CD4-positive, alpha-beta T cell (primary cell): ENCODE data around the gene RAPGEF2. TPM values are rescaled to one million over a fixed set of nuclear protein-coding genes. Genes with fewer than 3 reads are reported as not detected.

Source experiments
- ATAC-seq: fragments of 200-7000 bp; cut with Tn5 transposase; one replicate; pipeline ENCODE4 v1.10.0; 2022; ENCODE audit warnings: mild to moderate bottlenecking; ENCODE audit not compliant: poor library complexity
- CTCF ChIA-PET: fragments of 350-600 bp; sonication (Branson Sonifier 250); formaldehyde crosslinking; loops from one replicate; lab custom pipeline; 2021; ENCODE audit warnings: antibody characterized with exemption, inconsistent platforms; lab: Charles Lee
- POLR2A ChIA-PET: fragments of 350-600 bp; sonication (Branson Sonifier 250); formaldehyde crosslinking; loops from one replicate; lab custom pipeline; 2021; ENCODE audit warnings: antibody characterized with exemption, inconsistent platforms; lab: Charles Lee
- DNase-seq, 14 experiments: peaks; one replicate each; pipeline ENCODE4 v3.0.0-alpha.2; 2013 to 2020; ENCODE audit warnings: mixed read lengths in 2 of 14
- H3K27ac ChIP-seq, 2 donors: one replicate each; pipeline versions ENCODE4 v1.5.1 to v1.7.0; 2013; ENCODE audit warnings: low read length in 2 of 2, low read depth in 1 of 2, mild to moderate bottlenecking in 1 of 2
- H3K27me3 ChIP-seq, 2 experiments: 1 replicate in 1 of 2; 2 replicates in 1 of 2; pipeline versions ENCODE4 v1.6.1 to v1.7.0; 2013; ENCODE audit warnings: low read length in 2 of 2, control low read depth in 1 of 2, mild to moderate bottlenecking in 1 of 2, moderate library complexity in 1 of 2; ENCODE audit not compliant: insufficient read depth in 2 of 2, control insufficient read depth in 1 of 2
- H3K36me3 ChIP-seq: one replicate; pipeline ENCODE4 v1.6.1; 2013; ENCODE audit warnings: low read length, control low read depth; ENCODE audit not compliant: insufficient read depth
- H3K4me1 ChIP-seq: one replicate; pipeline ENCODE4 v1.6.1; 2013; ENCODE audit warnings: low read length, control low read depth; ENCODE audit not compliant: insufficient read depth
- H3K4me3 ChIP-seq: one replicate; pipeline ENCODE4 v1.5.1; 2013; ENCODE audit warnings: mild to moderate bottlenecking, low read length, moderate library complexity
- H3K9me3 ChIP-seq, 2 experiments: 1 replicate in 1 of 2; 2 replicates in 1 of 2; pipeline versions ENCODE4 v1.6.1 to v1.7.0; 2013; ENCODE audit warnings: low read length in 2 of 2, mild to moderate bottlenecking in 2 of 2, control low read depth in 1 of 2, moderate library complexity in 1 of 2; ENCODE audit not compliant: control insufficient read depth in 1 of 2, insufficient read depth in 1 of 2
- H3K27ac Mint-ChIP-seq: one replicate; pipeline ENCODE4 v1.8.0; 2020; ENCODE audit warnings: mixed read lengths
- H3K27me3 Mint-ChIP-seq: one replicate; pipeline ENCODE4 v1.8.0; 2021; ENCODE audit warnings: mixed read lengths
- H3K36me3 Mint-ChIP-seq: one replicate; pipeline ENCODE4 v1.8.0; 2021; ENCODE audit warnings: low read depth, mixed read lengths
- H3K4me1 Mint-ChIP-seq: one replicate; pipeline ENCODE4 v1.8.0; 2021; ENCODE audit warnings: low read depth, mixed read lengths
- H3K4me3 Mint-ChIP-seq: one replicate; pipeline ENCODE4 v1.8.0; 2020; ENCODE audit warnings: mild to moderate bottlenecking, mixed read lengths
- H3K9me3 Mint-ChIP-seq: one replicate; pipeline ENCODE4 v1.8.0; 2020; ENCODE audit warnings: mixed read lengths
- intact Hi-C, 2 experiments: fragments of 100-400 bp; cut with DNase I in 1 of 2; cut with micrococcal nuclease in 1 of 2; formaldehyde crosslinking; loops; one replicate each; pipeline versions ENCODE4 v1.15.1 to v1.9.0; 2023 to 2025; cut with DNase I, micrococcal nuclease
- total RNA-seq, 174 experiments: library from RNA in 2 of 174; stranded (reverse) in 2 of 174; gene quantifications; one replicate each; pipeline ENCODE4 v1.2.3 and lab custom pipeline; 2021 to 2026
- TF ChIP-seq, protein P1 (sequence below): fragments of 200-600 bp; IDR thresholded peaks from one replicate; pipeline ENCODE4 v1.8.0; 2022; ENCODE audit warnings: antibody characterized with exemption, mild to moderate bottlenecking

Gene RAPGEF2
- total RNA-seq, 2 experiments from 2014 or later: 25.6 to 26.4 TPM

DNA sequence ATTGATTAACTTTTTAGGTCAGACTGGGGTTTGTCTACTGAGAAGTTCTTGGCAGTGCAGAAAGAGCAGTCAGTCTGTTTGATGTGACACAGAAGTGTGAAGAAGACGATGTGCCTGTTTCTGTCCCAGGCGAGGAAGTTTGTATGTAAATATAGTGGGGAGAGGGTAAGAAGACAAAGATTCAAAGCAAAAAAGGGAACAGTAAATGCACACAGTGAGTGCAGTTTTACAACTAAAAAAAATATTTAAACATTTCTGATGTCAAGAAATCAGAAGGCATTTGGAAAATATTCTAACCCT, 264.9 kb downstream of the RAPGEF2 start:
- no peaks in the 10 kb centered on the region for H3K36me3 Mint-ChIP-seq
- no peak overlapping the region for H3K27ac Mint-ChIP-seq
- H3K4me1 Mint-ChIP-seq: no peaks in the 10 kb centered on the region
- TF ChIP-seq, protein P1, sequence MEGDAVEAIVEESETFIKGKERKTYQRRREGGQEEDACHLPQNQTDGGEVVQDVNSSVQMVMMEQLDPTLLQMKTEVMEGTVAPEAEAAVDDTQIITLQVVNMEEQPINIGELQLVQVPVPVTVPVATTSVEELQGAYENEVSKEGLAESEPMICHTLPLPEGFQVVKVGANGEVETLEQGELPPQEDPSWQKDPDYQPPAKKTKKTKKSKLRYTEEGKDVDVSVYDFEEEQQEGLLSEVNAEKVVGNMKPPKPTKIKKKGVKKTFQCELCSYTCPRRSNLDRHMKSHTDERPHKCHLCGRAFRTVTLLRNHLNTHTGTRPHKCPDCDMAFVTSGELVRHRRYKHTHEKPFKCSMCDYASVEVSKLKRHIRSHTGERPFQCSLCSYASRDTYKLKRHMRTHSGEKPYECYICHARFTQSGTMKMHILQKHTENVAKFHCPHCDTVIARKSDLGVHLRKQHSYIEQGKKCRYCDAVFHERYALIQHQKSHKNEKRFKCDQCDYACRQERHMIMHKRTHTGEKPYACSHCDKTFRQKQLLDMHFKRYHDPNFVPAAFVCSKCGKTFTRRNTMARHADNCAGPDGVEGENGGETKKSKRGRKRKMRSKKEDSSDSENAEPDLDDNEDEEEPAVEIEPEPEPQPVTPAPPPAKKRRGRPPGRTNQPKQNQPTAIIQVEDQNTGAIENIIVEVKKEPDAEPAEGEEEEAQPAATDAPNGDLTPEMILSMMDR: no peak
- no peaks in the 10 kb centered on the region for H3K9me3 Mint-ChIP-seq
- ChIA-PET CTCF (no interaction called here), POLR2A (no interaction called here)
- peaks cover 0 to 2% of the 10 kb centered on the region in 2 experiments for H3K27me3 ChIP-seq
- peaks cover 0 to 3% of the 10 kb centered on the region in 2 experiments for H3K9me3 ChIP-seq
- intact Hi-C loops: no loop called here
- no peaks in the 10 kb centered on the region for H3K4me1 ChIP-seq
- no peak overlapping the region for H3K4me3 Mint-ChIP-seq
- no peak overlapping the region for H3K4me3 ChIP-seq
- H3K27ac ChIP-seq: no peak overlapping the region
- peaks cover 30% of the 10 kb centered on the region for H3K27me3 Mint-ChIP-seq
- ATAC-seq: no peak
- no peaks in the 10 kb centered on the region for H3K36me3 ChIP-seq
- DNase-seq: no peak

GRCh38 chr4:159368320-159368719, 265.4 kb downstream of the RAPGEF2 start:
- POLR2A ChIA-PET: no interaction called here
- Histone ChIP-seq H3K27me3 (peaks cover 0 to 2% of the 10 kb centered on the region in 2 experiments), H3K4me1 (no peaks in the 10 kb centered on the region), H3K27ac (no peak overlapping the region), H3K36me3 (no peaks in the 10 kb centered on the region), H3K4me3 (no peak overlapping the region), H3K9me3 (peaks cover 0 to 3% of the 10 kb centered on the region in 2 experiments)
- Mint-ChIP-seq H3K9me3 (no peaks in the 10 kb centered on the region), H3K4me3 (no peak overlapping the region), H3K27ac (no peak overlapping the region), H3K27me3 (peaks cover 30% of the 10 kb centered on the region), H3K36me3 (no peaks in the 10 kb centered on the region), H3K4me1 (no peaks in the 10 kb centered on the region)
- CTCF ChIA-PET: no interaction called here
- TF ChIP-seq, protein P1: no peak
- no peak for ATAC-seq
- intact Hi-C loops: no loop called here
- DNase-seq: no peak

DNA sequence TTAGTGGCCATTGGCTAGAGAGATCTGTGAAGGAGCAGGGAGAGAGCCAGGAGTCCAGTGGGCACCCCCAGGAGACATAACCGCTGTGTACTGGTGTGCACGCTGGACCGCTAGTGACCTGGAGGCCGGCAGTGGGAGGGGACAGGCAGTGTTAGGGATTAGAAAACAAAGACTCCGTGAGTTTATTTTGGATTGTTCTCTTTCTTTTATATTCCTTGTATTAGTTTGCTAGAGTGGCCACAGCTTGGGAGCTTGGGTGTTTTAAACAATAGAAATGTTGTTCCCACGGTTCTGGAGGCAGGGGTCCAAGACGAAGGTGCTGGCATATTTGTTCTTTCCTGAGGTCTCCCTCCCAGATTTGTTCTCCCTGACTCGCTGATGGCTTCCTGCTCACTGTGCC, 266.4 kb downstream of the RAPGEF2 start:
- TF ChIP-seq, protein P1: no peak
- Histone ChIP-seq H3K27ac (no peak overlapping the region), H3K27me3 (peaks cover 0 to 2% of the 10 kb centered on the region in 2 experiments), H3K9me3 (peaks cover 0 to 3% of the 10 kb centered on the region in 2 experiments), H3K4me1 (no peaks in the 10 kb centered on the region), H3K4me3 (no peak overlapping the region), H3K36me3 (no peaks in the 10 kb centered on the region)
- intact Hi-C loops: no loop called here
- Mint-ChIP-seq H3K27ac (no peak overlapping the region), H3K36me3 (no peaks in the 10 kb centered on the region), H3K4me1 (no peaks in the 10 kb centered on the region), H3K4me3 (no peak overlapping the region), H3K9me3 (no peaks in the 10 kb centered on the region), H3K27me3 (peaks cover 30% of the 10 kb centered on the region)
- ChIA-PET POLR2A (no interaction called here), CTCF (no interaction called here)
- DNase-seq: no peak
- ATAC-seq: no peak
